Transverse colon (tissue), 4 donors: ENCODE results near the gene NMRAL1.

Source experiments
- CTCF ChIP-seq, 5 experiments: fragments of 200-600 bp in 3 of 5; fragments of 450-650 bp in 2 of 5; sonication (generic) in 3 of 5; IDR thresholded peaks; 1 replicate in 2 of 5; 2 replicates in 3 of 5; pipeline ENCODE4 v1.5.1; 2016 to 2017; ENCODE audit warnings: antibody characterized with exemption in 5 of 5, inconsistent platforms in 3 of 5, mild to moderate bottlenecking in 2 of 5, moderate library complexity in 1 of 5
- EP300 ChIP-seq: sonication (generic); formaldehyde crosslinking; IDR thresholded peaks from one replicate; pipeline ENCODE4 v1.6.1; 2017; ENCODE audit warnings: antibody characterized with exemption, low read depth
- POLR2A ChIP-seq: fragments of 450-650 bp; IDR thresholded peaks from one replicate; pipeline ENCODE4 v1.6.1; 2016; ENCODE audit warnings: antibody characterized with exemption, mild to moderate bottlenecking, moderate library complexity
- POLR2AphosphoS5 ChIP-seq, 3 donors: sonication (generic); formaldehyde crosslinking; IDR thresholded peaks; one replicate each; pipeline ENCODE4 v1.6.1; 2016; ENCODE audit warnings: antibody characterized with exemption in 3 of 3

- TF ChIP-seq CTCF (IDR thresholded peaks at IDR 0.05) (no peak), EP300 (no peak), POLR2AphosphoS5 (IDR thresholded peaks at IDR 0.05) (no peak), POLR2A (no peak)
These were observed 47.6 kb downstream of the NMRAL1 start for GRCh38 chr16:4426722-4427372.
